Measurements from ENCODE around the gene FUT2. TPM values are rescaled to one million over a fixed set of nuclear protein-coding genes. Genes with fewer than 3 reads are reported as not detected.

Gene FUT2
- total RNA-seq, 4 donors from 2014 or later = not detected

GRCh38 chr19:48670699-48671445 lies 24.9 kb upstream of the FUT2 start:
- 86% methylated on average over 18 of the region's 21 CpGs for WGBS
- DNase-seq (ENCODE audit: extremely low spot score) = no peak
- H3K9me3 ChIP-seq = no peaks in the 10 kb centered on the region
- H3K4me1 ChIP-seq = peaks cover 7 to 13% (median 9%) of the 10 kb centered on the region in 4 donors
- TF ChIP-seq EP300 (IDR thresholded peaks at IDR 0.05) = no peak
- TF ChIP-seq CTCF (IDR thresholded peaks at IDR 0.05) = no peak
- no peak for TF ChIP-seq POLR2AphosphoS5 (IDR thresholded peaks at IDR 0.05)
- no peak for TF ChIP-seq POLR2A (IDR thresholded peaks at IDR 0.05; ENCODE audit: low read depth)
- H3K27me3 ChIP-seq = no peaks in the 10 kb centered on the region
- no peak overlapping the region for H3K4me3 ChIP-seq
- no peaks in the 10 kb centered on the region for H3K36me3 ChIP-seq
- H3K27ac ChIP-seq (replicated peaks in 1 of 4) = no peak overlapping the region
- intact Hi-C loops (cut with DNase I) = no loop called here

- WGBS = 85% methylated on average over 7 of the region's 10 CpGs
- Histone ChIP-seq H3K27ac (replicated peaks in 1 of 4) (no peak overlapping the region), H3K9me3 (no peaks in the 10 kb centered on the region), H3K27me3 (no peaks in the 10 kb centered on the region), H3K4me1 (peaks cover 7 to 14% (median 9%) of the 10 kb centered on the region in 4 donors), H3K36me3 (no peaks in the 10 kb centered on the region), H3K4me3 (no peak overlapping the region)
- DNase-seq (ENCODE audit: extremely low spot score) = no peak
- no peak for TF ChIP-seq CTCF (IDR thresholded peaks at IDR 0.05)
- TF ChIP-seq POLR2AphosphoS5 (IDR thresholded peaks at IDR 0.05) = no peak
- TF ChIP-seq EP300 (IDR thresholded peaks at IDR 0.05) = no peak
- no peak for TF ChIP-seq POLR2A (IDR thresholded peaks at IDR 0.05; ENCODE audit: low read depth)
- intact Hi-C loops (cut with DNase I) = no loop called here
Measured at GRCh38 chr19:48671446-48671995, 24.2 kb upstream of the FUT2 start.

- 78% methylated on average over 20 of the region's 25 CpGs for WGBS
- DNase-seq (ENCODE audit: extremely low spot score) = no peak
- Histone ChIP-seq H3K4me1 (peaks cover 7 to 14% (median 9%) of the 10 kb centered on the region in 4 donors), H3K36me3 (no peaks in the 10 kb centered on the region), H3K27me3 (no peaks in the 10 kb centered on the region), H3K4me3 (no peak within 1 kb of the TSS), H3K9me3 (no peaks in the 10 kb centered on the region), H3K27ac (replicated peaks in 1 of 4) (no peak within 1 kb of the TSS)
- TF ChIP-seq CTCF (IDR thresholded peaks at IDR 0.05) = no peak
- TF ChIP-seq EP300 (IDR thresholded peaks at IDR 0.05) = no peak
- no peak for TF ChIP-seq POLR2AphosphoS5 (IDR thresholded peaks at IDR 0.05)
- TF ChIP-seq POLR2A (IDR thresholded peaks at IDR 0.05; ENCODE audit: low read depth) = no peak
- intact Hi-C loops (cut with DNase I) = no loop called here
Measured at GRCh38 chr19:48672994-48673393, 22.8 kb upstream of the FUT2 start, which contains the start of gene NTN5. Gene NTN5, minus strand, starts transcription at chr19:48673017. Its CDS starts 2,031 bp downstream, at chr19:48670986.

GRCh38 chr19:48673436-48674100 lies 22.2 kb upstream of the FUT2 start:
- intact Hi-C loops (cut with DNase I) = loop anchor here (2.0 kb wide), 1 partner anchor 65 kb away; no protein-coding TSS in a partner anchor
- H3K9me3 ChIP-seq = no peaks in the 10 kb centered on the region
- no peak for DNase-seq (ENCODE audit: extremely low spot score)
- no peak for TF ChIP-seq POLR2AphosphoS5 (IDR thresholded peaks at IDR 0.05)
- no peak for TF ChIP-seq CTCF (IDR thresholded peaks at IDR 0.05)
- no peak for TF ChIP-seq EP300 (IDR thresholded peaks at IDR 0.05)
- TF ChIP-seq POLR2A (IDR thresholded peaks at IDR 0.05; ENCODE audit: low read depth) = no peak
- H3K27ac ChIP-seq (replicated peaks in 1 of 4) = no peak overlapping the region
- H3K36me3 ChIP-seq = no peaks in the 10 kb centered on the region
- H3K27me3 ChIP-seq = no peaks in the 10 kb centered on the region
- no peak overlapping the region for H3K4me3 ChIP-seq
- WGBS = 84% methylated on average over 19 of the region's 25 CpGs
- peaks cover 7 to 14% (median 9%) of the 10 kb centered on the region in 4 donors for H3K4me1 ChIP-seq

All from esophagus muscularis mucosa (tissue), 4 donors.